Fibroblast of lung (primary cell): ENCODE results near the gene DDI2.

Experiments
- EZH2 ChIP-seq: IDR thresholded peaks from 2 replicates; pipeline ENCODE4 v1.5.1; 2012; ENCODE audit warnings: low read length, control low read depth, mild to moderate bottlenecking; ENCODE audit errors: missing control alignments
- TF ChIP-seq, protein P1 (sequence below), 2 donors: IDR thresholded peaks in 1 of 2; conservative IDR thresholded peaks in 1 of 2; 1 replicate in 1 of 2; 2 replicates in 1 of 2; pipeline ENCODE4 v1.5.1; 2011 to 2012; ENCODE audit warnings: low read length in 2 of 2, control low read depth in 1 of 2, inconsistent platforms in 1 of 2, low read depth in 1 of 2, mild to moderate bottlenecking in 1 of 2

DNA sequence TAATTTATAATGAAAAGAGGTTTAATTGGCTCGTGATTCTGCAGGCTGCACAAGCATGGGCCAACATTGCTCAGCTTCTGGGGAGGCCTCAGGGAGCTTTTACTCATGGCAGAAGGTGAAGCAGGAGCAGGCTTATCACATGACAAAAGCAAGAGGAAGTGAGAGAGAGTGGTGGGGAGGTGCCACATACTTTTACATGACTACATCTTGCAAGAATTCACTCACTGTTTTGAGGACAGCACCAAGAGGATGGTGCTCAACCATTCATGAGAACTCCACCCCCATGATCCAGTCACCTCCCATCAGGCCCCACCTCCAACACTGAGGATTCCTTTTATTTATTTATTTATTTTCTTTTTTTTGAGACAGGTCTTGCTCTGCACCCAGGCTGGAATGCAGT lies 61.3 kb downstream of the DDI2 start:
- TF ChIP-seq, protein P1, sequence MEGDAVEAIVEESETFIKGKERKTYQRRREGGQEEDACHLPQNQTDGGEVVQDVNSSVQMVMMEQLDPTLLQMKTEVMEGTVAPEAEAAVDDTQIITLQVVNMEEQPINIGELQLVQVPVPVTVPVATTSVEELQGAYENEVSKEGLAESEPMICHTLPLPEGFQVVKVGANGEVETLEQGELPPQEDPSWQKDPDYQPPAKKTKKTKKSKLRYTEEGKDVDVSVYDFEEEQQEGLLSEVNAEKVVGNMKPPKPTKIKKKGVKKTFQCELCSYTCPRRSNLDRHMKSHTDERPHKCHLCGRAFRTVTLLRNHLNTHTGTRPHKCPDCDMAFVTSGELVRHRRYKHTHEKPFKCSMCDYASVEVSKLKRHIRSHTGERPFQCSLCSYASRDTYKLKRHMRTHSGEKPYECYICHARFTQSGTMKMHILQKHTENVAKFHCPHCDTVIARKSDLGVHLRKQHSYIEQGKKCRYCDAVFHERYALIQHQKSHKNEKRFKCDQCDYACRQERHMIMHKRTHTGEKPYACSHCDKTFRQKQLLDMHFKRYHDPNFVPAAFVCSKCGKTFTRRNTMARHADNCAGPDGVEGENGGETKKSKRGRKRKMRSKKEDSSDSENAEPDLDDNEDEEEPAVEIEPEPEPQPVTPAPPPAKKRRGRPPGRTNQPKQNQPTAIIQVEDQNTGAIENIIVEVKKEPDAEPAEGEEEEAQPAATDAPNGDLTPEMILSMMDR (conservative IDR thresholded peaks at IDR 0.05 in 1 of 2, IDR thresholded peaks at IDR 0.05 in 1 of 2; ENCODE audit: low read depth in 1 of 2, low read length in 2 of 2), result no peak
- no peak for TF ChIP-seq EZH2
